Vagina (tissue), 2 donors: Measurements from ENCODE around the gene PMM2.

Experiments
- POLR2A ChIP-seq, 2 donors: fragments of 450-650 bp; IDR thresholded peaks; one replicate each; pipeline ENCODE4 v1.6.1; 2017; ENCODE audit warnings: antibody characterized with exemption in 2 of 2, mild to moderate bottlenecking in 2 of 2, moderate library complexity in 2 of 2
- POLR2AphosphoS5 ChIP-seq, 2 donors: sonication (generic); formaldehyde crosslinking; IDR thresholded peaks; one replicate each; pipeline ENCODE4 v1.9.0; 2017; ENCODE audit warnings: antibody characterized with exemption in 2 of 2, mild to moderate bottlenecking in 2 of 2, low read depth in 1 of 2; ENCODE audit not compliant: insufficient read depth in 1 of 2
- TF ChIP-seq, protein P1 (sequence below), 3 experiments: fragments of 450-650 bp in 2 of 3; fragments of 200-600 bp in 1 of 3; sonication (generic) in 1 of 3; IDR thresholded peaks; one replicate each; pipeline ENCODE4 v1.5.1; 2017 to 2019; ENCODE audit warnings: antibody characterized with exemption in 3 of 3, mild to moderate bottlenecking in 2 of 3, moderate library complexity in 2 of 3

DNA sequence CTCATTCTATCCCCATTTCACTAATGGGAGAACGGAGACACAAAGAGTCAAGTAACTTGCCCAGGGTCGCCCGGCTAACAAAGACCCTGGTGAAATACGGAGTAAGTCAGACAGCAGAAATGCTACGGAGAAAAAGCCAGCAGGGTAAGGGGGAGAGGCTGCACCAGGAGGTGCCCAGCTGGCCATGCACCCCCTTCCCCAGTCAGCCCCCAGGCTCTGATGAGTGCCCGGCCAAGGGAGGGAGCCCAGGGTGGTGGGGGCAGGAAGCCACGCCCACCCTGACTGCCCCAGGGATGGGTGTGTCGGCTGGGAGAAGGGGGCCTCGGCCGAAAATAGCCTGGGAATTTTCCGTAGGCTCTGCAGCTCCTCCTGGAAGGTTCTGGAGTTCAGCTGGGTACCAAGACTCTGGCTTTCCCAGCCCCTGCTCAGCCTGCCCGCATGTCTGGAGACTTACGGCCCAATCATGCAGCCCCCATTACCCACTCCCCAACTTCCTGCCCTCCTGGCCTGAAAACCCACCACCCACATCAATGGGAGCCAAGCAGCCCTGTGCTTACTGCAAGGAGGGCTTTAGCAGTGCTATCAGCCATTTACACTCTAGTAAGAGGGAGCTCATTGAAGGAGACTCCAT, 67.0 kb downstream of the PMM2 start:
- TF ChIP-seq, protein P1, sequence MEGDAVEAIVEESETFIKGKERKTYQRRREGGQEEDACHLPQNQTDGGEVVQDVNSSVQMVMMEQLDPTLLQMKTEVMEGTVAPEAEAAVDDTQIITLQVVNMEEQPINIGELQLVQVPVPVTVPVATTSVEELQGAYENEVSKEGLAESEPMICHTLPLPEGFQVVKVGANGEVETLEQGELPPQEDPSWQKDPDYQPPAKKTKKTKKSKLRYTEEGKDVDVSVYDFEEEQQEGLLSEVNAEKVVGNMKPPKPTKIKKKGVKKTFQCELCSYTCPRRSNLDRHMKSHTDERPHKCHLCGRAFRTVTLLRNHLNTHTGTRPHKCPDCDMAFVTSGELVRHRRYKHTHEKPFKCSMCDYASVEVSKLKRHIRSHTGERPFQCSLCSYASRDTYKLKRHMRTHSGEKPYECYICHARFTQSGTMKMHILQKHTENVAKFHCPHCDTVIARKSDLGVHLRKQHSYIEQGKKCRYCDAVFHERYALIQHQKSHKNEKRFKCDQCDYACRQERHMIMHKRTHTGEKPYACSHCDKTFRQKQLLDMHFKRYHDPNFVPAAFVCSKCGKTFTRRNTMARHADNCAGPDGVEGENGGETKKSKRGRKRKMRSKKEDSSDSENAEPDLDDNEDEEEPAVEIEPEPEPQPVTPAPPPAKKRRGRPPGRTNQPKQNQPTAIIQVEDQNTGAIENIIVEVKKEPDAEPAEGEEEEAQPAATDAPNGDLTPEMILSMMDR (IDR thresholded peaks at IDR 0.05) = no peak
- TF ChIP-seq POLR2A (IDR thresholded peaks at IDR 0.05) (no peak), POLR2AphosphoS5 (IDR thresholded peaks at IDR 0.05; ENCODE audit: insufficient read depth in 1 of 2, low read depth in 1 of 2) (no peak)
